ENCODE data around the gene RPTOR. TPM values are rescaled to one million over a fixed set of nuclear protein-coding genes. Genes with fewer than 3 reads are reported as not detected.

RPTOR gene
- polyA plus RNA-seq, 1 donor (not counting 4 experiments of a cell fraction or from before 2014, with no cell fraction given): 4.0 TPM

- dilution Hi-C loops (cut with MboI; ENCODE audit: extremely low pct_ligation_motif_present, low sequenced_read_pairs): no loop called here
- Histone ChIP-seq H2AFZ (ENCODE audit: control insufficient read depth, low read length) (no peak overlapping the region), H3K36me3 (ENCODE audit: control insufficient read depth in 2 of 2, extremely low read depth in 1 of 2, insufficient read depth in 2 of 2, low read length in 2 of 2) (peaks cover 10 to 17% of the 10 kb centered on the region in 2 experiments), H3K4me3 (ENCODE audit: control insufficient read depth in 2 of 3, extremely low read depth in 1 of 3, insufficient read depth in 2 of 3, low read depth in 1 of 3, low read length in 3 of 3) (no peak overlapping the region), H3K9me1 (ENCODE audit: control insufficient read depth, extremely low read depth, insufficient read depth, low read length) (no peaks in the 10 kb centered on the region), H3K79me2 (ENCODE audit: control insufficient read depth, insufficient read depth, low read length) (no peaks in the 10 kb centered on the region), H3K27me3 (ENCODE audit: control insufficient read depth, extremely low read depth, insufficient read depth, low read length) (no peaks in the 10 kb centered on the region), H3K9me3 (ENCODE audit: control insufficient read depth, low read depth, low read length) (no peaks in the 10 kb centered on the region), H3K9ac (ENCODE audit: control insufficient read depth, extremely low read depth, insufficient read depth, low read length) (no peak overlapping the region), H3K4me1 (ENCODE audit: control insufficient read depth, extremely low read depth, insufficient read depth, low read length) (no peaks in the 10 kb centered on the region), H3K27ac (ENCODE audit: control insufficient read depth, insufficient read depth, low read length) (no peak overlapping the region), H4K20me1 (ENCODE audit: control insufficient read depth, extremely low read depth, insufficient read depth, low read length) (no peaks in the 10 kb centered on the region), H3K4me2 (ENCODE audit: control insufficient read depth, extremely low read depth, insufficient read depth, low read depth, low read length) (no peak overlapping the region)
- DNase-seq (ENCODE audit: low read depth, low spot score): no peak
- FAIRE-seq: no peak
- no peak for TF ChIP-seq EZH2 (IDR thresholded peaks at IDR 0.05; ENCODE audit: low read length)
Measured at GRCh38 chr17:80924807-80925610, 380.4 kb downstream of the RPTOR start.

GRCh38 chr17:80925688-80926335, 381.2 kb downstream of the RPTOR start:
- H3K4me3 ChIP-seq (ENCODE audit: control insufficient read depth in 2 of 3, extremely low read depth in 1 of 3, insufficient read depth in 2 of 3, low read depth in 1 of 3, low read length in 3 of 3): no peak overlapping the region
- no peak overlapping the region for H2AFZ ChIP-seq (ENCODE audit: control insufficient read depth, low read length)
- no peak for TF ChIP-seq CTCF (optimal IDR thresholded peaks at IDR 0.05 in 1 of 3, IDR thresholded peaks at IDR 0.05 in 1 of 3, conservative IDR thresholded peaks at IDR 0.05 in 1 of 3; ENCODE audit: extremely low read depth in 1 of 3, insufficient read depth in 2 of 3, low read length in 3 of 3)
- TF ChIP-seq EZH2 (IDR thresholded peaks at IDR 0.05; ENCODE audit: low read length): no peak
- H3K9ac ChIP-seq (ENCODE audit: control insufficient read depth, extremely low read depth, insufficient read depth, low read length): no peak overlapping the region
- no peak overlapping the region for H3K4me2 ChIP-seq (ENCODE audit: control insufficient read depth, extremely low read depth, insufficient read depth, low read depth, low read length)
- no peaks in the 10 kb centered on the region for H3K9me3 ChIP-seq (ENCODE audit: control insufficient read depth, low read depth, low read length)
- no peaks in the 10 kb centered on the region for H3K27me3 ChIP-seq (ENCODE audit: control insufficient read depth, extremely low read depth, insufficient read depth, low read length)
- FAIRE-seq: no peak
- H3K4me1 ChIP-seq (ENCODE audit: control insufficient read depth, extremely low read depth, insufficient read depth, low read length): no peaks in the 10 kb centered on the region
- no peak for DNase-seq (ENCODE audit: low read depth, low spot score)
- H3K79me2 ChIP-seq (ENCODE audit: control insufficient read depth, insufficient read depth, low read length): no peaks in the 10 kb centered on the region
- H3K9me1 ChIP-seq (ENCODE audit: control insufficient read depth, extremely low read depth, insufficient read depth, low read length): no peaks in the 10 kb centered on the region
- dilution Hi-C loops (cut with MboI; ENCODE audit: extremely low pct_ligation_motif_present, low sequenced_read_pairs): no loop called here
- peaks cover 10 to 17% of the 10 kb centered on the region in 2 experiments for H3K36me3 ChIP-seq (ENCODE audit: control insufficient read depth in 2 of 2, extremely low read depth in 1 of 2, insufficient read depth in 2 of 2, low read length in 2 of 2)
- no peak overlapping the region for H3K27ac ChIP-seq (ENCODE audit: control insufficient read depth, insufficient read depth, low read length)
- H4K20me1 ChIP-seq (ENCODE audit: control insufficient read depth, extremely low read depth, insufficient read depth, low read length): no peaks in the 10 kb centered on the region

Data from keratinocyte (primary cell).